Fibroblast of skin of abdomen (primary cell): ENCODE results near the gene HOXB2.
"Not testable (repeated sequence)": the region's sequence is repeated elsewhere in the genome, so short reads cannot be mapped to it uniquely, and the experiment has no call there.

Source experiments
- DNase-seq: peaks from one replicate; pipeline ENCODE4 v3.0.0-alpha.2; 2013

HOXB2 gene

GRCh38 chr17:48541036-48541576 lies 3.8 kb downstream of the HOXB2 start:
- DNase-seq, result no peak

- DNase-seq, result peak; percentile 73
Measured at GRCh38 chr17:48540213-48540612, 4.7 kb downstream of the HOXB2 start.

- DNase-seq, result peak; percentile 94
Measured at GRCh38 chr17:48539177-48539576, 5.7 kb downstream of the HOXB2 start.

- DNase-seq, result no peak
Measured at GRCh38 chr17:48537316-48537715, 7.6 kb downstream of the HOXB2 start.

- not testable (repeated sequence) for DNase-seq
Measured at GRCh38 chr17:48535793-48536559, 8.9 kb downstream of the HOXB2 start.

GRCh38 chr17:48532261-48532660 lies 12.6 kb downstream of the HOXB2 start:
- DNase-seq, result no peak

- DNase-seq, result no peak
Measured at GRCh38 chr17:48530887-48531272, 14.0 kb downstream of the HOXB2 start, which contains the start of gene HOXB1. Gene HOXB1 (minus strand): TSS chr17:48531011. CDS start chr17:48530904, 107 bp downstream.

- DNase-seq, result no peak
Measured at GRCh38 chr17:48530208-48530886, 14.6 kb downstream of the HOXB2 start.

- DNase-seq, result no peak
Measured at GRCh38 chr17:48529683-48530009, 15.3 kb downstream of the HOXB2 start.

- DNase-seq, result no peak
Measured at GRCh38 chr17:48528936-48529682, 15.8 kb downstream of the HOXB2 start.

- no peak for DNase-seq
Measured at GRCh38 chr17:48528153-48528935, 16.6 kb downstream of the HOXB2 start.

- no peak for DNase-seq
Measured at GRCh38 chr17:48527547-48527932, 17.4 kb downstream of the HOXB2 start.

- DNase-seq, result no peak
Measured at GRCh38 chr17:48526608-48527546, 18.0 kb downstream of the HOXB2 start.

GRCh38 chr17:48523010-48523409 lies 21.9 kb downstream of the HOXB2 start:
- DNase-seq, result no peak

GRCh38 chr17:48522031-48522653 lies 22.8 kb downstream of the HOXB2 start:
- DNase-seq, result peak; percentile 69

GRCh38 chr17:48520631-48521079 lies 24.3 kb downstream of the HOXB2 start:
- DNase-seq, result peak; percentile 48

- DNase-seq, result no peak
Measured at GRCh38 chr17:48519427-48519826, 25.5 kb downstream of the HOXB2 start.

GRCh38 chr17:48517478-48517877 lies 27.4 kb downstream of the HOXB2 start:
- no peak for DNase-seq

GRCh38 chr17:48515925-48516900 lies 28.7 kb downstream of the HOXB2 start:
- no peak for DNase-seq
